Endothelial cell of umbilical vein (primary cell): ENCODE results near the gene LRRC23. TPM values are rescaled to one million over a fixed set of nuclear protein-coding genes. Genes with fewer than 3 reads are reported as not detected.

Experiments used
- BruUV-seq: library from RNA; stranded (reverse); fragments of 400-500 nt; replicated peaks from 2 replicates; lab custom pipeline; 2021; lab: Mats Ljungman, UMichigan
- CTCF ChIA-PET: fragments of 300-600, 350-600 bp; sonication (Branson Sonifier 250); formaldehyde crosslinking; loops from one replicate; lab custom pipeline; 2021; ENCODE audit warnings: antibody characterized with exemption, inconsistent platforms; lab: Charles Lee
- POLR2A ChIA-PET: fragments of 300-600, 350-600 bp; sonication (Branson Sonifier 250); formaldehyde crosslinking; loops from one replicate; lab custom pipeline; 2021; ENCODE audit warnings: antibody characterized with exemption, inconsistent platforms; lab: Charles Lee
- DNase-seq: peaks from one replicate; pipeline ENCODE4 v3.0.0-alpha.2; 2011; ENCODE audit warnings: low read depth, low spot score
- FAIRE-seq: peaks from 2 replicates; lab custom pipeline; 2011; peaks lifted over from hg19 to GRCh38; lab: Jason Lieb, UNC
- H2AFZ ChIP-seq: 2 replicates; pipeline ENCODE4 v1.6.0; 2012; ENCODE audit warnings: low read depth, low read length, control low read depth, inconsistent platforms
- H3K27ac ChIP-seq: 2 replicates; pipeline ENCODE4 v1.5.1; 2011; ENCODE audit warnings: low read depth, mild to moderate bottlenecking, control low read depth, low read length, moderate library complexity; ENCODE audit not compliant: insufficient read depth
- H3K27me3 ChIP-seq, 2 experiments: 2 replicates each; pipeline versions ENCODE4 v1.6.0 to v1.6.1; 2011; ENCODE audit warnings: low read length in 2 of 2, mixed read lengths in 1 of 2; ENCODE audit not compliant: control insufficient read depth in 2 of 2, insufficient read depth in 2 of 2
- H3K36me3 ChIP-seq, 2 experiments: 2 replicates in 1 of 2; 3 replicates in 1 of 2; pipeline ENCODE4 v1.5.1; 2011; ENCODE audit warnings: low read length in 2 of 2, mild to moderate bottlenecking in 1 of 2, moderate library complexity in 1 of 2; ENCODE audit not compliant: control insufficient read depth in 2 of 2, insufficient read depth in 2 of 2; ENCODE audit errors: extremely low read depth in 1 of 2
- H3K4me1 ChIP-seq: 3 replicates; pipeline ENCODE4 v1.5.1; 2011; ENCODE audit warnings: mild to moderate bottlenecking, low read length; ENCODE audit not compliant: control insufficient read depth, insufficient read depth; ENCODE audit errors: extremely low read depth
- H3K4me2 ChIP-seq: 2 replicates; pipeline ENCODE4 v1.6.1; 2011; ENCODE audit warnings: low read length, control low read depth, mixed read lengths; ENCODE audit not compliant: insufficient read depth
- H3K4me3 ChIP-seq, 3 experiments: fragments of 200-600 bp in 1 of 3; sonication (generic), shearing (Covaris generic) in 1 of 3; replicated peaks in 1 of 3; 2 replicates each; pipeline ENCODE4 v1.5.1; 2011 to 2016; ENCODE audit warnings: control low read depth in 3 of 3, low read length in 3 of 3, mild to moderate bottlenecking in 2 of 3, inconsistent platforms in 1 of 3, low read depth in 1 of 3, moderate library complexity in 1 of 3; ENCODE audit not compliant: insufficient read depth in 1 of 3
- H3K79me2 ChIP-seq: 2 replicates; pipeline ENCODE4 v1.6.0; 2012; ENCODE audit warnings: low read length, inconsistent platforms; ENCODE audit not compliant: control insufficient read depth, insufficient read depth
- H3K9ac ChIP-seq: replicated peaks from 2 replicates; pipeline ENCODE3; 2011; ENCODE audit warnings: low read length, control low read depth; ENCODE audit not compliant: insufficient read depth; ENCODE audit errors: extremely low read depth
- H3K9me1 ChIP-seq: replicated peaks from 3 replicates; pipeline ENCODE4 v1.6.0; 2011; ENCODE audit warnings: mild to moderate bottlenecking, low read length; ENCODE audit not compliant: control insufficient read depth, insufficient read depth; ENCODE audit errors: extremely low read depth
- H3K9me3 ChIP-seq: replicated peaks from 2 replicates; pipeline ENCODE4 v1.5.1; 2012; ENCODE audit warnings: low read length, inconsistent platforms; ENCODE audit not compliant: control insufficient read depth, insufficient read depth
- H4K20me1 ChIP-seq: replicated peaks from 2 replicates; pipeline ENCODE3; 2011; ENCODE audit warnings: mild to moderate bottlenecking, low read length; ENCODE audit not compliant: control insufficient read depth, insufficient read depth; ENCODE audit errors: extremely low read depth
- EZH2 ChIP-seq: IDR thresholded peaks from 2 replicates; pipeline ENCODE4 v1.6.1; 2012; ENCODE audit warnings: borderline replicate concordance, low read depth, mild to moderate bottlenecking, moderate library complexity, low read length, inconsistent platforms; ENCODE audit not compliant: severe bottlenecking
- FOS ChIP-seq: IDR thresholded peaks from 2 replicates; pipeline ENCODE4 v1.6.1; 2011; ENCODE audit warnings: mild to moderate bottlenecking, low read length, moderate library complexity, borderline replicate concordance; ENCODE audit not compliant: insufficient read depth
- GATA2 ChIP-seq: IDR thresholded peaks from 2 replicates; pipeline ENCODE4 v1.7.0; 2011; ENCODE audit warnings: low read depth, mild to moderate bottlenecking, moderate library complexity, mixed read lengths, low read length; ENCODE audit not compliant: insufficient read length, insufficient read depth
- JUN ChIP-seq: IDR thresholded peaks from 2 replicates; pipeline ENCODE4 v1.6.1; 2011; ENCODE audit warnings: borderline replicate concordance, low read depth; ENCODE audit not compliant: insufficient read length, insufficient read depth
- MYC ChIP-seq: IDR thresholded peaks from one replicate; pipeline ENCODE4 v1.6.1; 2011; ENCODE audit warnings: mild to moderate bottlenecking, low read depth, low read length
- POLR2A ChIP-seq: IDR thresholded peaks from 2 replicates; pipeline ENCODE4 v1.6.1; 2012; ENCODE audit warnings: low read depth, mild to moderate bottlenecking, control low read depth, low read length
- POLR2AphosphoS5 ChIP-seq: IDR thresholded peaks from 2 replicates; pipeline ENCODE4 v1.6.1; 2012; ENCODE audit warnings: low read depth, mild to moderate bottlenecking, control low read depth, low read length, moderate library complexity; ENCODE audit not compliant: insufficient read depth
- dilution Hi-C: fragments of 300-500 bp; cut with MboI; formaldehyde crosslinking; loops from one replicate; pipeline ENCODE4 v1.15.0; 2019; ENCODE audit warnings: low sequenced_read_pairs; ENCODE audit not compliant: extremely low pct_ligation_motif_present
- intact Hi-C: fragments of 100-400 bp; cut with micrococcal nuclease; formaldehyde crosslinking; loops from one replicate; pipeline ENCODE4 v1.10.0; 2022
- polyA plus RNA-seq, 4 experiments: library from polyadenylated mRNA; depleted of rRNA in 3 of 4; stranded (reverse) in 3 of 4; unstranded in 1 of 4; fragments of >200 nt; gene quantifications; 2 replicates each; pipeline versions ENCODE4 v1.2.1 to v1.2.3, GENCODE V29; 2011 to 2012; ENCODE audit warnings: missing spikeins in 1 of 4
- total RNA-seq: library from RNA; stranded (reverse); gene quantifications from 2 replicates; pipeline ENCODE4 v1.2.3, GENCODE V29; 2021
- TF ChIP-seq, protein P1 (sequence below), 2 donors: IDR thresholded peaks; 1 replicate in 1 of 2; 2 replicates in 1 of 2; pipeline ENCODE4 v1.5.1; 2011; ENCODE audit warnings: low read length in 2 of 2, mild to moderate bottlenecking in 2 of 2, moderate library complexity in 2 of 2, control low read depth in 1 of 2, inconsistent platforms in 1 of 2, low read depth in 1 of 2; ENCODE audit not compliant: insufficient read depth in 1 of 2; ENCODE audit errors: extremely low read depth in 1 of 2
- TF ChIP-seq, protein P2 (sequence below): IDR thresholded peaks from 2 replicates; pipeline ENCODE4 v1.6.1; 2011; ENCODE audit not compliant: insufficient read depth, insufficient read length

Gene LRRC23
- total and polyA plus RNA-seq, 2 donors (not counting 3 experiments of a cell fraction or from before 2014, with no cell fraction given): 3.1 to 3.5 TPM

DNA sequence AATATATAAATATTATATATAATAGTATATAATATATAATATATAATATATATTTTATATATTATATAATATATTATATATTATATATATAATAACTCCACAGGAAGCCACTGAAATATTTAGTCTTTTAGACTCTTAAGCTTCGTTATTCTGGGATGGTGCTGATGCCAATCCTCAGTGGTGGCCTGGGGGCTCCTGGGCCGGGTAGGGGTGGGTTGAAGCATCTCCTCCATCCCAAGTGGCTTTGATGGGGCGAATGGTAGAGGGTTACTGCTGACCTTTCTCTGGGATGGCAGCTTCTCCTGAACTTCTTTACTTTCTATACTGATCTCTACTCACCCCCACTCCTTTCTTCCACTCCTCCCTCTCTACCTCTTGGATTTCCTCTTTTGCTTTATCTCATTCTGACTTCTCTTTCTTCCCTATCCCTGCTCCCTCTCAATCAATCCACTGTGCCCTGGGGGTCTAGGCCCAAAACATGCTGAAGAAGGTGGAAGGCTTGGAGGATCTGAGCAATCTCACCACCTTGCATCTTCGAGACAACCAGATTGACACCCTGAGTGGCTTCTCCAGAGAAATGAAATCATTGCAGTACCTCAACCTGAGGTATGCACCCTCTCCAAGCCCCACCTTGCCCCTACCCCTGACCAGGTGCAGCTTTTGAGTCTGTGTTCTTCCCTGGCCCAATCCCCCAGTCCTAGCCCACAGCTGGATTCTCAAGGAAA, 5.0 kb downstream of the LRRC23 start:
- H3K79me2 ChIP-seq: no peaks in the 10 kb centered on the region
- no peak overlapping the region for H2AFZ ChIP-seq
- FAIRE-seq: no peak
- no peak overlapping the region for H3K27ac ChIP-seq
- dilution Hi-C loops: no loop called here
- H3K9ac ChIP-seq: no peak overlapping the region
- no peaks in the 10 kb centered on the region for H4K20me1 ChIP-seq
- intact Hi-C loops: no loop called here
- TF ChIP-seq GATA2: no peak
- TF ChIP-seq POLR2A: no peak
- no peak for TF ChIP-seq FOS
- TF ChIP-seq EZH2: no peak
- no peak for TF ChIP-seq POLR2AphosphoS5
- no peak for TF ChIP-seq MYC
- TF ChIP-seq, protein P1, sequence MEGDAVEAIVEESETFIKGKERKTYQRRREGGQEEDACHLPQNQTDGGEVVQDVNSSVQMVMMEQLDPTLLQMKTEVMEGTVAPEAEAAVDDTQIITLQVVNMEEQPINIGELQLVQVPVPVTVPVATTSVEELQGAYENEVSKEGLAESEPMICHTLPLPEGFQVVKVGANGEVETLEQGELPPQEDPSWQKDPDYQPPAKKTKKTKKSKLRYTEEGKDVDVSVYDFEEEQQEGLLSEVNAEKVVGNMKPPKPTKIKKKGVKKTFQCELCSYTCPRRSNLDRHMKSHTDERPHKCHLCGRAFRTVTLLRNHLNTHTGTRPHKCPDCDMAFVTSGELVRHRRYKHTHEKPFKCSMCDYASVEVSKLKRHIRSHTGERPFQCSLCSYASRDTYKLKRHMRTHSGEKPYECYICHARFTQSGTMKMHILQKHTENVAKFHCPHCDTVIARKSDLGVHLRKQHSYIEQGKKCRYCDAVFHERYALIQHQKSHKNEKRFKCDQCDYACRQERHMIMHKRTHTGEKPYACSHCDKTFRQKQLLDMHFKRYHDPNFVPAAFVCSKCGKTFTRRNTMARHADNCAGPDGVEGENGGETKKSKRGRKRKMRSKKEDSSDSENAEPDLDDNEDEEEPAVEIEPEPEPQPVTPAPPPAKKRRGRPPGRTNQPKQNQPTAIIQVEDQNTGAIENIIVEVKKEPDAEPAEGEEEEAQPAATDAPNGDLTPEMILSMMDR (IDR thresholded peaks at IDR 0.05; ENCODE audit: extremely low read depth in 1 of 2, insufficient read depth in 1 of 2, low read depth in 1 of 2, low read length in 2 of 2): no peak
- TF ChIP-seq, protein P2, sequence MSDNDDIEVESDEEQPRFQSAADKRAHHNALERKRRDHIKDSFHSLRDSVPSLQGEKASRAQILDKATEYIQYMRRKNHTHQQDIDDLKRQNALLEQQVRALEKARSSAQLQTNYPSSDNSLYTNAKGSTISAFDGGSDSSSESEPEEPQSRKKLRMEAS: no peak
- no peak for TF ChIP-seq JUN
- H3K36me3 ChIP-seq: no peaks in the 10 kb centered on the region
- no peak overlapping the region for H3K4me3 ChIP-seq
- H3K4me2 ChIP-seq: no peak overlapping the region
- no TSS peak for BruUV-seq
- no peaks in the 10 kb centered on the region for H3K9me1 ChIP-seq
- ChIA-PET POLR2A (no interaction called here), CTCF (interaction anchor here (1.0 to 1.3 kb wide), 4 partner anchors 9 to 40 kb away, joined by 3 to 4 read pairs (median 4); no protein-coding TSS in a partner anchor)
- peaks cover 7% of the 10 kb centered on the region for H3K4me1 ChIP-seq
- no peak for DNase-seq
- H3K27me3 ChIP-seq: no peaks in the 10 kb centered on the region
- H3K9me3 ChIP-seq: no peaks in the 10 kb centered on the region
